ENCODE results near the gene MACROD2.

Gene MACROD2

GRCh38 chr20:14649662-14650061 is 654.3 kb downstream of the MACROD2 start:
- no peak overlapping the region for H3K27ac Mint-ChIP-seq

GRCh38 chr20:14657266-14658005 is 662.1 kb downstream of the MACROD2 start:
- no peak overlapping the region for H3K4me3 Mint-ChIP-seq
- no peaks in the 10 kb centered on the region for H3K4me1 Mint-ChIP-seq
- ATAC-seq (ENCODE audit: low read depth): no peak
- no peak for DNase-seq (ENCODE audit: low spot score in 2 of 2)
- peaks cover 3% of the 10 kb centered on the region for H3K27me3 Mint-ChIP-seq
- H3K27ac Mint-ChIP-seq: no peak overlapping the region
- H3K36me3 Mint-ChIP-seq: no peaks in the 10 kb centered on the region
- peaks cover 2% of the 10 kb centered on the region for H3K9me3 Mint-ChIP-seq

More at GRCh38 chr20:14649662-14650061, 654.3 kb downstream of the MACROD2 start:
- DNase-seq (ENCODE audit: low spot score in 2 of 2): no peak
- no peak for ATAC-seq (ENCODE audit: low read depth)
- Mint-ChIP-seq H3K36me3 (no peaks in the 10 kb centered on the region), H3K4me1 (no peaks in the 10 kb centered on the region), H3K9me3 (no peaks in the 10 kb centered on the region), H3K4me3 (no peak overlapping the region), H3K27me3 (no peaks in the 10 kb centered on the region)

- Mint-ChIP-seq H3K27me3 (no peaks in the 10 kb centered on the region), H3K4me3 (no peak overlapping the region), H3K27ac (no peak overlapping the region), H3K9me3 (peaks cover 2% of the 10 kb centered on the region), H3K36me3 (no peaks in the 10 kb centered on the region), H3K4me1 (no peaks in the 10 kb centered on the region)
- DNase-seq (ENCODE audit: low spot score in 2 of 2) (no peak), ATAC-seq (ENCODE audit: low read depth) (no peak)
These were observed 668.8 kb downstream of the MACROD2 start for GRCh38 chr20:14664101-14664500.

GRCh38 chr20:14666696-14667095 is 671.4 kb downstream of the MACROD2 start:
- ATAC-seq (ENCODE audit: low read depth) (no peak), DNase-seq (ENCODE audit: low spot score in 2 of 2) (no peak)
- H3K27ac Mint-ChIP-seq: no peak overlapping the region
- H3K36me3 Mint-ChIP-seq: no peaks in the 10 kb centered on the region
- H3K4me1 Mint-ChIP-seq: no peaks in the 10 kb centered on the region
- H3K4me3 Mint-ChIP-seq: no peak overlapping the region
- H3K9me3 Mint-ChIP-seq: no peaks in the 10 kb centered on the region
- no peaks in the 10 kb centered on the region for H3K27me3 Mint-ChIP-seq

- Mint-ChIP-seq H3K27ac (no peak overlapping the region), H3K4me1 (no peaks in the 10 kb centered on the region), H3K4me3 (no peak overlapping the region), H3K27me3 (no peaks in the 10 kb centered on the region), H3K9me3 (no peaks in the 10 kb centered on the region), H3K36me3 (no peaks in the 10 kb centered on the region)
- no peak for DNase-seq (ENCODE audit: low spot score in 2 of 2)
- ATAC-seq (ENCODE audit: low read depth): no peak
These were observed 671.9 kb downstream of the MACROD2 start for GRCh38 chr20:14667226-14667625.

GRCh38 chr20:14672066-14672465 is 676.8 kb downstream of the MACROD2 start:
- Mint-ChIP-seq H3K27me3 (no peaks in the 10 kb centered on the region), H3K9me3 (peaks cover 11% of the 10 kb centered on the region), H3K4me3 (no peak overlapping the region), H3K36me3 (no peaks in the 10 kb centered on the region), H3K4me1 (no peaks in the 10 kb centered on the region), H3K27ac (no peak overlapping the region)
- DNase-seq (ENCODE audit: low spot score in 2 of 2) (no peak), ATAC-seq (ENCODE audit: low read depth) (no peak)

GRCh38 chr20:14673164-14673563 is 677.8 kb downstream of the MACROD2 start:
- H3K9me3 Mint-ChIP-seq: peaks cover 11% of the 10 kb centered on the region
- no peaks in the 10 kb centered on the region for H3K4me1 Mint-ChIP-seq
- ATAC-seq (ENCODE audit: low read depth): no peak
- no peak for DNase-seq (ENCODE audit: low spot score in 2 of 2)
- H3K36me3 Mint-ChIP-seq: no peaks in the 10 kb centered on the region
- no peak overlapping the region for H3K27ac Mint-ChIP-seq
- no peaks in the 10 kb centered on the region for H3K27me3 Mint-ChIP-seq
- no peak overlapping the region for H3K4me3 Mint-ChIP-seq

- Mint-ChIP-seq H3K36me3 (no peaks in the 10 kb centered on the region), H3K4me3 (no peak overlapping the region), H3K4me1 (no peaks in the 10 kb centered on the region), H3K27me3 (no peaks in the 10 kb centered on the region), H3K27ac (no peak overlapping the region), H3K9me3 (peaks cover 15% of the 10 kb centered on the region)
- ATAC-seq (ENCODE audit: low read depth) (no peak), DNase-seq (ENCODE audit: low spot score in 2 of 2) (no peak)
These were observed 682.1 kb downstream of the MACROD2 start for GRCh38 chr20:14677455-14677854.

GRCh38 chr20:14685183-14685582 is 689.9 kb downstream of the MACROD2 start:
- H3K9me3 Mint-ChIP-seq: peaks cover 1% of the 10 kb centered on the region
- H3K27me3 Mint-ChIP-seq: no peaks in the 10 kb centered on the region
- no peak overlapping the region for H3K27ac Mint-ChIP-seq
- H3K4me1 Mint-ChIP-seq: no peaks in the 10 kb centered on the region
- no peaks in the 10 kb centered on the region for H3K36me3 Mint-ChIP-seq
- no peak for DNase-seq (ENCODE audit: low spot score in 2 of 2)
- ATAC-seq (ENCODE audit: low read depth): no peak
- H3K4me3 Mint-ChIP-seq: no peak overlapping the region

GRCh38 chr20:14687313-14687712 is 692.0 kb downstream of the MACROD2 start:
- DNase-seq (ENCODE audit: low spot score in 2 of 2) (no peak), ATAC-seq (ENCODE audit: low read depth) (no peak)
- Mint-ChIP-seq H3K4me3 (no peak overlapping the region), H3K27ac (no peak overlapping the region), H3K4me1 (no peaks in the 10 kb centered on the region), H3K27me3 (no peaks in the 10 kb centered on the region), H3K36me3 (no peaks in the 10 kb centered on the region), H3K9me3 (no peaks in the 10 kb centered on the region)

- Mint-ChIP-seq H3K4me3 (no peak overlapping the region), H3K27ac (no peak overlapping the region), H3K4me1 (no peaks in the 10 kb centered on the region), H3K9me3 (no peaks in the 10 kb centered on the region), H3K27me3 (no peaks in the 10 kb centered on the region), H3K36me3 (no peaks in the 10 kb centered on the region)
- ATAC-seq (ENCODE audit: low read depth) (no peak), DNase-seq (ENCODE audit: low spot score in 2 of 2) (no peak)
These were observed 692.7 kb downstream of the MACROD2 start for GRCh38 chr20:14688005-14688404.

GRCh38 chr20:14691994-14692393 is 696.7 kb downstream of the MACROD2 start:
- Mint-ChIP-seq H3K27ac (no peak overlapping the region), H3K36me3 (no peaks in the 10 kb centered on the region), H3K9me3 (no peaks in the 10 kb centered on the region), H3K4me3 (no peak overlapping the region), H3K4me1 (no peaks in the 10 kb centered on the region), H3K27me3 (no peaks in the 10 kb centered on the region)
- ATAC-seq (ENCODE audit: low read depth) (no peak), DNase-seq (ENCODE audit: low spot score in 2 of 2) (no peak)

- ATAC-seq (ENCODE audit: low read depth) (no peak), DNase-seq (ENCODE audit: low spot score in 2 of 2) (no peak)
- Mint-ChIP-seq H3K4me1 (no peaks in the 10 kb centered on the region), H3K9me3 (no peaks in the 10 kb centered on the region), H3K4me3 (no peak overlapping the region), H3K27me3 (no peaks in the 10 kb centered on the region), H3K27ac (no peak overlapping the region), H3K36me3 (no peaks in the 10 kb centered on the region)
These were observed 701.2 kb downstream of the MACROD2 start for GRCh38 chr20:14696478-14696877.

- H3K4me3 Mint-ChIP-seq: no peak overlapping the region
- no peak overlapping the region for H3K27ac Mint-ChIP-seq
- H3K36me3 Mint-ChIP-seq: no peaks in the 10 kb centered on the region
- H3K4me1 Mint-ChIP-seq: no peaks in the 10 kb centered on the region
- H3K9me3 Mint-ChIP-seq: no peaks in the 10 kb centered on the region
- no peak for ATAC-seq (ENCODE audit: low read depth)
- no peak for DNase-seq (ENCODE audit: low spot score in 2 of 2)
- H3K27me3 Mint-ChIP-seq: no peaks in the 10 kb centered on the region
These were observed 701.6 kb downstream of the MACROD2 start for GRCh38 chr20:14696937-14697336.

- DNase-seq (ENCODE audit: low spot score in 2 of 2): no peak
- no peaks in the 10 kb centered on the region for H3K27me3 Mint-ChIP-seq
- no peaks in the 10 kb centered on the region for H3K36me3 Mint-ChIP-seq
- H3K4me1 Mint-ChIP-seq: no peaks in the 10 kb centered on the region
- no peak overlapping the region for H3K27ac Mint-ChIP-seq
- ATAC-seq (ENCODE audit: low read depth): no peak
- no peaks in the 10 kb centered on the region for H3K9me3 Mint-ChIP-seq
- H3K4me3 Mint-ChIP-seq: no peak overlapping the region
These were observed 702.8 kb downstream of the MACROD2 start for GRCh38 chr20:14698125-14698524.
